Heart right ventricle (tissue), 16 donors: ENCODE measurements around the gene TMEM256. TPM values are rescaled to one million over a fixed set of nuclear protein-coding genes. Genes with fewer than 3 reads are reported as not detected.
A peak's percentile ranks its signal among the peaks of the same experiment; 100 is the strongest.

Experiments used
- ATAC-seq, 8 donors: fragments of 200-7000 bp; cut with Tn5 transposase; one replicate each; pipeline ENCODE4 v1.9.1; 2020; ENCODE audit warnings: mild to moderate bottlenecking in 8 of 8, moderate library complexity in 8 of 8, moderate number of reproducible peaks in 1 of 8
- DNase-seq, 2 donors: peaks; one replicate each; pipeline ENCODE4 v3.0.0-alpha.2; 2020
- H3K27ac ChIP-seq, 10 donors: fragments of 200-600 bp; sonication (generic) in 2 of 10; one replicate each; pipeline versions ENCODE4 v1.5.0 to v1.8.0; 2020 to 2022; ENCODE audit warnings: mild to moderate bottlenecking in 3 of 10
- H3K27me3 ChIP-seq, 7 donors: fragments of 200-600 bp; one replicate each; pipeline ENCODE4 v1.8.0; 2021 to 2022; ENCODE audit warnings: mild to moderate bottlenecking in 2 of 7
- H3K36me3 ChIP-seq, 9 donors: fragments of 200-600 bp; sonication (generic) in 1 of 9; one replicate each; pipeline versions ENCODE4 v1.5.0 to v1.8.0; 2020 to 2022; ENCODE audit warnings: mild to moderate bottlenecking in 2 of 9
- H3K4me1 ChIP-seq, 9 donors: fragments of 200-600 bp; sonication (generic) in 1 of 9; one replicate each; pipeline versions ENCODE4 v1.5.0 to v1.8.0; 2020 to 2022; ENCODE audit warnings: mild to moderate bottlenecking in 4 of 9
- H3K4me3 ChIP-seq, 10 donors: fragments of 200-600 bp; sonication (generic) in 2 of 10; one replicate each; pipeline versions ENCODE4 v1.5.0 to v1.8.0; 2020 to 2022; ENCODE audit warnings: mild to moderate bottlenecking in 7 of 10, moderate library complexity in 2 of 10
- H3K9me3 ChIP-seq, 11 donors: fragments of 200-600 bp in 10 of 11; sonication (generic) in 2 of 11; one replicate each; pipeline versions ENCODE4 v1.5.0 to v1.8.0; 2013 to 2022; ENCODE audit warnings: mild to moderate bottlenecking in 2 of 11, control low read depth in 1 of 11, moderate library complexity in 1 of 11
- CTCF ChIP-seq, 9 donors: fragments of 200-600 bp; sonication (generic) in 2 of 9; IDR thresholded peaks; one replicate each; pipeline versions ENCODE4 v1.5.0 to v1.8.0; 2021 to 2022; ENCODE audit warnings: antibody characterized with exemption in 9 of 9, mild to moderate bottlenecking in 5 of 9, moderate library complexity in 1 of 9
- WGBS, 2 donors: extraction: QIAGEN DNeasy Blood & Tissue Kit; methylation state at CpG; one replicate each; pipeline ENCODE4 v1.1.7; 2013; ENCODE audit warnings: inconsistent platforms in 1 of 2; 5-methylcytosine and 5-hydroxymethylcytosine counted together
- intact Hi-C, 10 donors: fragments of 100-400 bp; cut with DNase I; formaldehyde crosslinking; loops; one replicate each; pipeline versions ENCODE4 v1.11.1 to v1.14.2; 2022
- polyA plus RNA-seq, 2 donors: library from polyadenylated mRNA; stranded (reverse); fragments of 200-250 nt; gene quantifications; one replicate each; pipeline ENCODE4 v1.2.3, GENCODE V29; 2013
- total RNA-seq, 10 donors: library from RNA; stranded (reverse); fragmentation: NEBNext Ultra II Directional in 3 of 10; extraction: Animal tissue kit (Norgen Biotek cat#: 25700) in 3 of 10; gene quantifications; one replicate each; pipeline versions ENCODE4 v1.2.1 to v1.2.4, GENCODE V29; 2021 to 2023
- donor health status: Arrhythmogenic right ventricular cardiomyopathy.
- donor health status: ischemic (EF 13 %, LVEDD 7.1; RV severe dilation, severe dysfunction).
- donor health status: healthy with polysubstance abuse.
- donor health status: DM: no; HTN: yes; CAD: no.
- donor health status: DM: no; HTN: no; CAD: no.
- donor health status: ischemic (EF 25% LVEDD 6.9; RV normal size, moderate dysfunction).
- donor health status: ischemic (EF 25% LVEDD 5.7; RV mildly dilated, moderate dysfunction).
- donor health status: healthy.
- donor health status: DM: yes; HTN: yes; CAD: no.
- donor health status: Ischemic cardiomyopathy.
- donor health status: ischemic (EF 35%, LVEDD 5.7; RV mildly dilated, moderate dysfunction).
- donor health status: nonischemic (EF 11% LVEDD 7.7; RV severe dilation, severe dysfunction).
- donor health status: DM: yes; HTN: yes; CAD: no.
- donor health status: PGD.
- donor health status: ischemic (EF 29% LVEDD 5.4; RV normal size, mild dysfunction).
- donor health status: nonischemic (EF 23%, LVEDD 6.1; RV moderate dilation, normal function).

The TMEM256 gene
- total and polyA plus RNA-seq, 12 donors = 61.8 to 169 (median 75.5) TPM

DNA sequence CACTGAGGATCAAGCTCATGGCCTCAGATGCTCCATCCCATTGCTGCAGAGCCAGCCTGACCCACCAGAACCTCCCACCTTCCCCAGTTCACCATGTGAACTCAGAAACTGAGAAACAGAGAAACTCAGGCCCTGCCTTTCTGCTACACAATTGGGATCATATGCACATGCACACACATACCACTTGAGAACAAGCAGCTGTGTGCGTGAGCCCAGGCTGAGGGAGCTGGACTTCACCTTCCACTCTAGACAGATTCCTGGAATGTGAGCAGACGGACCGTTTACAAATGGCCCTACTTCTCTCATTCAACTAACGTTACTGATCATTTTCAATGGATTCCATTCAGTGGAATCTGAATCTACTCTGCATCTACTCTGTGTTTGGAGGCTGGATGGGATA is 19.8 kb upstream of the TMEM256 start:
- ATAC-seq (peak in 1 of 8 donors; percentile 39), DNase-seq (no peak)
- H3K4me1 ChIP-seq = no peaks in the 10 kb centered on the region
- no peaks in the 10 kb centered on the region for H3K36me3 ChIP-seq
- no peaks in the 10 kb centered on the region for H3K9me3 ChIP-seq
- no peaks in the 10 kb centered on the region for H3K27me3 ChIP-seq
- no peak overlapping the region for H3K27ac ChIP-seq
- H3K4me3 ChIP-seq = no peak overlapping the region
- TF ChIP-seq CTCF (IDR thresholded peaks at IDR 0.05) = no peak
- WGBS, 2 donors = 62% methylated on average over 4 of the region's 4 CpGs
- intact Hi-C loops = no loop called here

DNA sequence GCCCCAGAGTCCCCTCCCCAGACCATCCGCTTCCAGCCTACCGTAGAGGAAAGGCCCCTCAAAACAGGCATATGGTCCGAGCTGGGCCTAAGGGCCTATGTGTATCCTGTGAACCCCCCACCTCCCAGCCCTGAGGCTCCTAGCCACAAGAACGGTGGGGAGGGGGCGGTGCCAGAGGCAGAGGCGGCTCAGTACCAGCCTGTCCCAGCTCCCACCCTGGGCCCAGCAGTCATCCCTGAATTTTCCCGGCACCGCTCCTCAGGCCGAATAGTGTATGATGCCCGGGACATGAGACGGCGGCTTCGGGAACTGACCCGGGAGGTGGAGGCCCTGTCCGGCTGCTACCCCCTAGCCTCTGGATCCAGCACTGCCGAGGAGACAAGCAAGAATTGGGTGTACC is 17.3 kb upstream of the TMEM256 start:
- WGBS, 2 donors = 94 to 96% methylated on average over 16 of the region's 16 CpGs
- intact Hi-C loops = no loop called here
- Histone ChIP-seq H3K4me1 (no peaks in the 10 kb centered on the region), H3K27me3 (no peaks in the 10 kb centered on the region), H3K36me3 (peaks cover 0 to 10% (median 0%) of the 10 kb centered on the region in 9 donors), H3K9me3 (no peaks in the 10 kb centered on the region), H3K4me3 (no peak overlapping the region), H3K27ac (no peak overlapping the region)
- ATAC-seq (no peak), DNase-seq (no peak)
- TF ChIP-seq CTCF (IDR thresholded peaks at IDR 0.05) = no peak

- Histone ChIP-seq H3K4me1 (no peaks in the 10 kb centered on the region), H3K36me3 (peaks cover 0 to 10% (median 0%) of the 10 kb centered on the region in 9 donors), H3K9me3 (no peaks in the 10 kb centered on the region), H3K27me3 (no peaks in the 10 kb centered on the region), H3K4me3 (no peak within 1 kb of the TSS), H3K27ac (no peak within 1 kb of the TSS)
- TF ChIP-seq CTCF (IDR thresholded peaks at IDR 0.05) = no peak
- 76 to 83% methylated on average over 17 of the region's 17 CpGs for WGBS, 2 donors
- DNase-seq = no peak
- ATAC-seq = no peak
- intact Hi-C loops = no loop called here
These were observed 16.1 kb upstream of the TMEM256 start, which contains the start of gene SPEM1 for GRCh38 chr17:7419819-7420610. Gene SPEM1, plus strand, starts transcription at chr17:7420324. Its CDS starts 61 bp downstream, at chr17:7420385.

DNA sequence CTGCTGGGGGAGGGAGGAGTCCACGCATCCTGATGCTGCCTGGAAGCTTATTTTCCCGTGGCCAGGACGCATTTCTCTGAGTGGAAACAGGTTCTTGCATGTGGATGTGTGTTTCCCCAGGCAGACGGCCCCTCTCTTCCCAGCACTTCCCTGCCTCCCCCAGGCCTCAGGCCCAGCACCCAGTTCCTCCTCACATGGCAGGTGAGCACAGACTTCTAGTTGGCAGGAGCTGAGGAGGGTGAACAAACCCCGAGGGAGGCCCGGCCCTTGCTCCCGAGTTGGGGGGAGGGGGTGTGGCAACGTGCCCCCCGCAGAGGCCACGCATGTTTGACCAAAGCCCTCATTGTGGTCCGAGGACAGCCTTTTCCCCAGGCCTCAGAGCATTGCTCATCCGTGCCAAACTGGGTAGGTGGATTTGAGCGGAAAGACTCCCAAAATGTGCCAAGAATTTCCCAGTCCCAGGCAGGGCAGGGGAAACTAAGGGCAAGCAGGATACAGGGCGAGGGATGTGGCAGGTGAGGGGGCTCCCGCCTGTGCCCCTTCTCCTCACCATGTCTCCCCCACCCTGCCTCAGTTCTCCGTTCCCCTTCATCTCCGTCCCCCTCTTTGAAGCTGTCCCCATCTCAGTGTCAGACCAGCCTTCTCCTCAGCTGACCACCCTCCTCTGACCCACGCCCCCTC is 14.7 kb upstream of the TMEM256 start:
- 73 to 78% methylated on average over 18 of the region's 18 CpGs for WGBS, 2 donors
- H3K27me3 ChIP-seq = no peaks in the 10 kb centered on the region
- intact Hi-C loops = no loop called here
- no peak for DNase-seq
- H3K36me3 ChIP-seq = peaks cover 0 to 10% (median 0%) of the 10 kb centered on the region in 9 donors
- H3K27ac ChIP-seq = no peak overlapping the region
- no peaks in the 10 kb centered on the region for H3K9me3 ChIP-seq
- no peak for TF ChIP-seq CTCF (IDR thresholded peaks at IDR 0.05)
- no peaks in the 10 kb centered on the region for H3K4me1 ChIP-seq
- no peak for ATAC-seq
- H3K4me3 ChIP-seq = no peak overlapping the region
